Activated T-helper 1 cell treated with anti-CD3 and anti-CD28 coated beads, Interleukin-12 subunit alpha, Interleukin-12 subunit beta, Interleukin-2, Interleukin-4 antibody, amounts not matched to agents 30 ng/mL and 10 ng/mL and 1 ng/mL, durations not matched to agents 14 hours and 24 hours and 36 hours (primary cell): ENCODE data around the gene TRIM66. TPM values are rescaled to one million over a fixed set of nuclear protein-coding genes. Genes with fewer than 3 reads are reported as not detected.

Experiments
- DNase-seq: peaks from one replicate; pipeline ENCODE4 v3.0.0; 2021; ENCODE audit warnings: low spot score
- H3K27ac Mint-ChIP-seq: one replicate; pipeline ENCODE4 v1.8.0; 2021; ENCODE audit warnings: mild to moderate bottlenecking, mixed read lengths
- H3K27me3 Mint-ChIP-seq: one replicate; pipeline ENCODE4 v1.8.0; 2022; ENCODE audit warnings: mild to moderate bottlenecking, moderate library complexity, mixed read lengths; ENCODE audit not compliant: insufficient read depth
- H3K36me3 Mint-ChIP-seq: one replicate; pipeline ENCODE4 v1.8.0; 2021; ENCODE audit warnings: low read depth, mixed read lengths
- H3K4me1 Mint-ChIP-seq: one replicate; pipeline ENCODE4 v1.8.0; 2021; ENCODE audit warnings: low read depth, mixed read lengths
- H3K4me3 Mint-ChIP-seq: one replicate; pipeline ENCODE4 v1.8.0; 2021; ENCODE audit warnings: mild to moderate bottlenecking, moderate library complexity, mixed read lengths
- H3K9me3 Mint-ChIP-seq: one replicate; pipeline ENCODE4 v1.8.0; 2021; ENCODE audit warnings: mixed read lengths
- intact Hi-C: fragments of 100-400 bp; cut with micrococcal nuclease; formaldehyde crosslinking; loops from one replicate; pipeline ENCODE4 v1.15.1; 2024
- total RNA-seq: library from RNA; stranded (reverse); gene quantifications from 2 replicates; pipeline ENCODE4 v1.2.3, GENCODE V29; 2022

The TRIM66 gene
- total RNA-seq, 1 donor from 2014 or later = 14.2 TPM

DNA sequence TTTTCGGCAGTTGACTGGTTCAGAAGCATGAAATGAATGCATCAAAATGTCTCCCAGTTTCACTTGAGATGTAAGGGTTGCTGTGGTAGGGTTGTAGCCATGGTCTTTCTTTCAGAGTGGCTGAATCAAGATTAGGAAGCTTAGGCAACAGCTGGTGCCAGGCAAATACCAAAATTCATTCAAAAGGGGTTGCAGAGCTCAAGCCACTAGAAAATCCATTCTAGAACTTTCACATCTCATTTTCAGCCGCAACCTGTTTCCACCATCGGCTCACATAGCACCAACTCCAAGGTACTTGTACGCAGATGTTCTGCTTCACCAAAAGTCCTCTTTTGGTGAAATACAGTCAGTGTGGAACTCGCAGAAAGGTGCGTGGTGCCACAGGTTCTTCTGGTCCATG is 48.0 kb downstream of the TRIM66 start:
- no peak for DNase-seq
- no peak overlapping the region for H3K27ac Mint-ChIP-seq
- no peaks in the 10 kb centered on the region for H3K4me1 Mint-ChIP-seq
- H3K36me3 Mint-ChIP-seq = peaks cover 19% of the 10 kb centered on the region
- H3K9me3 Mint-ChIP-seq = no peaks in the 10 kb centered on the region
- no peaks in the 10 kb centered on the region for H3K27me3 Mint-ChIP-seq
- intact Hi-C loops = no loop called here
- H3K4me3 Mint-ChIP-seq = no peak overlapping the region

GRCh38 chr11:8631395-8632118 is 50.9 kb downstream of the TRIM66 start:
- H3K9me3 Mint-ChIP-seq = no peaks in the 10 kb centered on the region
- H3K36me3 Mint-ChIP-seq = peaks cover 6% of the 10 kb centered on the region
- H3K4me3 Mint-ChIP-seq = no peak overlapping the region
- no peak overlapping the region for H3K27ac Mint-ChIP-seq
- no peaks in the 10 kb centered on the region for H3K27me3 Mint-ChIP-seq
- DNase-seq = no peak
- intact Hi-C loops = no loop called here
- no peaks in the 10 kb centered on the region for H3K4me1 Mint-ChIP-seq

- H3K9me3 Mint-ChIP-seq = no peaks in the 10 kb centered on the region
- intact Hi-C loops = no loop called here
These were observed 57.8 kb downstream of the TRIM66 start for GRCh38 chr11:8624698-8625097.

DNA sequence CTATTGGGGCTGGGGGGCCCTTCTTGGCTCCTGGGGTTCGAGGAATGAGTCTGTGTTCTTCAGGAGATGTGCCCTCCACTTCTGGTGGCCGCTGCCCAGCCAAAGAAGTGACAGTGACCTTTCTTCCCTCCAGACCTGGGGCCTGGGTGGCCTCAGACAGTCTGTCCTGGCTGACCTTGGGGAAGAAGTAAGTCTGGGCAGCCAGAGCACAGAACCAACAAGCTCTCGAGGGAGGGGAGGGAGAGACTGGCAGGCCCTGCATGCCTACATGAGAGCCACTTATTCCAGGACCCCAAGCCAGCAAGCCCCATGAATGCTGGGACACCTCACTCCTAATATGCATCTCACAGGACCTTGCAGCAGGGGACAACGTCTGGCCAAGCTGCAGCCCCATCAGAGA is 61.3 kb downstream of the TRIM66 start:
- Mint-ChIP-seq H3K36me3 (peaks cover 3% of the 10 kb centered on the region), H3K27me3 (no peaks in the 10 kb centered on the region), H3K27ac (no peak overlapping the region), H3K4me1 (no peaks in the 10 kb centered on the region), H3K4me3 (no peak overlapping the region), H3K9me3 (no peaks in the 10 kb centered on the region)
- DNase-seq = no peak
- intact Hi-C loops = no loop called here

More at GRCh38 chr11:8624698-8625097, 57.8 kb downstream of the TRIM66 start:
- H3K4me1 Mint-ChIP-seq = no peaks in the 10 kb centered on the region
- H3K27me3 Mint-ChIP-seq = no peaks in the 10 kb centered on the region
- DNase-seq = no peak
- H3K4me3 Mint-ChIP-seq = no peak overlapping the region
- no peak overlapping the region for H3K27ac Mint-ChIP-seq
- peaks cover 1% of the 10 kb centered on the region for H3K36me3 Mint-ChIP-seq

DNA sequence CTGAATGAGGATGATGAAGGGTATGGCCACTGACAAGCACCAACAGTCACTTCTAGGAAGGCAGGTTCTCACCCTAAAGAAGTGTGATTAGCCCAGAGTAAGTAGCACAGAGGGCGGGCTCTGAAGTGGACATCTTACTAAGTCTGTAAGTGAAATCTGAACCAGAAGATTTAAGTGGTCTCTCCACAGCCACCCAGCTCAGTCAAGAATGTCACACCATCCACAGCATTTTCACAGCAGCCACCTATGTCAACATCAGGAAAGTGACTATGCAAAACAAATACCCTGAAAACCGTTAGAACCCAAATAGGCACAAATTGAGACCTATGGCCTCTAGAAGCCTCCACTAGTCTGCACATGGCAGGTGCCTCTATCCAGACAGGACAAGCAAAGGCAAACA is 65.4 kb downstream of the TRIM66 start:
- intact Hi-C loops = no loop called here

GRCh38 chr11:8615291-8616032 is 67.0 kb downstream of the TRIM66 start:
- peaks cover 1% of the 10 kb centered on the region for H3K36me3 Mint-ChIP-seq
- H3K27me3 Mint-ChIP-seq = no peaks in the 10 kb centered on the region
- intact Hi-C loops = no loop called here
- H3K4me1 Mint-ChIP-seq = peaks cover 7% of the 10 kb centered on the region
- H3K4me3 Mint-ChIP-seq = no peak overlapping the region
- H3K9me3 Mint-ChIP-seq = no peaks in the 10 kb centered on the region
- H3K27ac Mint-ChIP-seq = no peak overlapping the region
- DNase-seq = no peak

More for the DNA sequence above, 65.4 kb downstream of the TRIM66 start:
- Mint-ChIP-seq H3K27me3 (no peaks in the 10 kb centered on the region), H3K4me1 (no peaks in the 10 kb centered on the region), H3K4me3 (no peak overlapping the region), H3K36me3 (peaks cover 3% of the 10 kb centered on the region), H3K9me3 (no peaks in the 10 kb centered on the region), H3K27ac (no peak overlapping the region)
- no peak for DNase-seq

DNA sequence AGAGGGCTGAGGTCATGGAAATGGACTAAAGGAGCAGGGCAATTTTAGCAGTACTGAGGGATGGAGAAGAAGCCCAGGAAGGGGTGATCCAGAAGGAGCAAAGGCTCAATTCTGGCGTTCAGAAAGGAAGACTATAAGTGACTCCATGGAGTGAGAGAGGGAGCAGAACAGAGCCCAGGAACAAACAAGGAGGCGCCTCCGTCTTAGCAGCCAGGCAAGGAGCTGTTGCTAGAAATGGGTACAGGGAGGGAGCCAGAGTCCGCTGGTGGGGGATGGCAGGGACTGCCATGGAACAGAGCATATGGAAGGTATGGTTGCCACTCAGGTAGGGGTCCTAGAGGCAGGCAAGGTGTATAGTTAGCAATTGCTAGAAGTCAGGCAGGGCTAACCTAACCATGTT is 68.0 kb downstream of the TRIM66 start:
- no peak for DNase-seq
- H3K4me1 Mint-ChIP-seq = peaks cover 13% of the 10 kb centered on the region
- H3K9me3 Mint-ChIP-seq = no peaks in the 10 kb centered on the region
- H3K4me3 Mint-ChIP-seq = no peak overlapping the region
- H3K27ac Mint-ChIP-seq = no peak overlapping the region
- peaks cover 1% of the 10 kb centered on the region for H3K36me3 Mint-ChIP-seq
- no peaks in the 10 kb centered on the region for H3K27me3 Mint-ChIP-seq
- intact Hi-C loops = no loop called here

DNA sequence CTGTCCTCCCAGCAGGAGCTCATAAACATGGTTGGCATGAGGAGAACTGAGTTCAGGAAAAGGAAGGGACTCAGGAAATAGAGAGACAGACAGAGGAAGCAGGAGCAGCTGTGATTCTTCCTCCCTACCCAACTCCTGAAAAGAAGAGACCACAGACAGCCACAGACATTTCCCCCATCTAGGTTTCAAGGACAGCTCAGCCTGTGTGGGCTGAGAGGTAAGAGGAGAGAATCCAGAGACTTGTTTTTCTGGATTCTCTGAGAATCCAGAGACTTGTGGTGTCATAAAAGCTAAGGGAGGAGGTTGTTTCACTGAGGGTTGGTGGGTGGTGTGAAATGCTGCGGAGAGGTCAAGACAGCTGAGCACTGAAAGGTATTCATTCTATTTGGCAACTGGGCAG is 69.4 kb downstream of the TRIM66 start:
- Mint-ChIP-seq H3K4me3 (no peak overlapping the region), H3K4me1 (peaks cover 13% of the 10 kb centered on the region), H3K36me3 (peaks cover 1% of the 10 kb centered on the region), H3K27ac (no peak overlapping the region), H3K9me3 (no peaks in the 10 kb centered on the region), H3K27me3 (no peaks in the 10 kb centered on the region)
- intact Hi-C loops = no loop called here
- DNase-seq = no peak

DNA sequence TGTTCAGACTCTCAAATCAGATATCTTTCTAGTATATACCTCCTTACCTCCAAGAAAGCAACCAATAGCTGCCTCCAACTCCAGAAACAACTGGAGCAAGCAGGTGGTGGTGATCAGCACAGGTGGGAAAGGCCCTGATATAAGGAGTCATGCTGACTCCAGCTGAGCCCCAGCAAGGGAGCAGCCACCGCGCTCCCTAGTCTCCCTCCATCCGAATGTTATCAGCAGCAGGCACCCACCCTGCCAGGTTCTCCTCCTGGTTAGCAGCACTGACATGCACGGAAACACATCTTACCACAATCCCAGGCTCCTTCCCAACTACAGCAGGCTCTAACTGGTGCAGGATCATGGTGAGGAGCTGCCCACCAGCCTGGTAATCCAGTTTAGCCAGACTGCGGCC is 69.9 kb downstream of the TRIM66 start:
- Mint-ChIP-seq H3K27me3 (no peaks in the 10 kb centered on the region), H3K36me3 (no peaks in the 10 kb centered on the region), H3K4me1 (peaks cover 13% of the 10 kb centered on the region), H3K27ac (no peak overlapping the region), H3K9me3 (no peaks in the 10 kb centered on the region), H3K4me3 (no peak overlapping the region)
- intact Hi-C loops = no loop called here
- no peak for DNase-seq

- no peaks in the 10 kb centered on the region for H3K9me3 Mint-ChIP-seq
- peak; percentile 56 for DNase-seq
- H3K27me3 Mint-ChIP-seq = peaks cover 2% of the 10 kb centered on the region
These were observed 71.8 kb downstream of the TRIM66 start for GRCh38 chr11:8610532-8611116.

GRCh38 chr11:8608652-8609051 is 73.8 kb downstream of the TRIM66 start:
- Mint-ChIP-seq H3K36me3 (no peaks in the 10 kb centered on the region), H3K27ac (no peak overlapping the region), H3K9me3 (no peaks in the 10 kb centered on the region), H3K4me3 (no peak overlapping the region), H3K4me1 (peaks cover 13% of the 10 kb centered on the region), H3K27me3 (peaks cover 11% of the 10 kb centered on the region)
- intact Hi-C loops = no loop called here
- DNase-seq = no peak

More at GRCh38 chr11:8610532-8611116, 71.8 kb downstream of the TRIM66 start:
- Mint-ChIP-seq H3K27ac (peak overlapping the region; percentile 38), H3K4me1 (peaks cover 13% of the 10 kb centered on the region), H3K36me3 (no peaks in the 10 kb centered on the region), H3K4me3 (no peak overlapping the region)
- intact Hi-C loops = loop anchor here (2.0 kb wide), 1 partner anchor 72 kb away; the partner anchor contains the start of genes RPL27A and TRIM66

DNA sequence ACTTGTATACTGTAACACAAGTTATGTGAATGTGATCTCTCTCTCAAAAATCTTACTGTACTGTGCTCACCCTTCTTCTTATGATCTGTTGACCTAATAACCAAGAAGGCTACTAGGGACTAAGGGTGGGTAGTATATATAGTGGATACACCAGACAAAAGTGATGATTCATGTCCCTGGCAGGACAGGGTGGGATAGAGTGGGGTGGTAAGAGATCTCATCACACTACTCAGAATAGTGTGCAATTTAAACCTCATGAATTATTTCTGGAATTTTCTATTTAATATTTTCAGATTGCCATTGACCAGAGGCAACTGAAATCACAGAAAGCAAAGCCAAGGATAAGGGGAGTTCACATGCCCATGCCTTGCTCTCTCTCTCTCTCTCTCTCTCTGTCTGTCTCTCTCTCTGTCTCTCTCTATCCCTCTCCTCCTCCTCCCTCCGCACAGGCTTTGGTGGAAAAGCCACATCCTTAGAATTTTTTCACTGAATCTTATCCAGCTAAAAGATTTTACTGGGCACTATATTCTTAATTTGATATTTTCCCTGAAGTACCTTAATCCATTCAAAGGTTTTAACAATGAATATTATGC is 76.4 kb downstream of the TRIM66 start:
- Mint-ChIP-seq H3K27ac (no peak overlapping the region), H3K27me3 (peaks cover 14% of the 10 kb centered on the region), H3K4me1 (peaks cover 12% of the 10 kb centered on the region), H3K9me3 (no peaks in the 10 kb centered on the region), H3K36me3 (no peaks in the 10 kb centered on the region), H3K4me3 (no peak overlapping the region)
- intact Hi-C loops = no loop called here
- no peak for DNase-seq
